Glutamatergic neuron (in vitro differentiated cells): ENCODE results near the gene HPRT1. TPM values are rescaled to one million over a fixed set of nuclear protein-coding genes. Genes with fewer than 3 reads are reported as not detected.

Source experiments
- DNase-seq: peaks from one replicate; pipeline ENCODE4 v3.0.0; 2022
- H3K27ac Mint-ChIP-seq: one replicate; pipeline ENCODE4 v1.8.0; 2020; ENCODE audit warnings: mild to moderate bottlenecking, mixed read lengths, inconsistent platforms; ENCODE audit not compliant: unreplicated experiment
- H3K27me3 Mint-ChIP-seq: one replicate; pipeline ENCODE4 v1.8.0; 2020; ENCODE audit warnings: mild to moderate bottlenecking, moderate library complexity, mixed read lengths, inconsistent platforms; ENCODE audit not compliant: unreplicated experiment
- H3K36me3 Mint-ChIP-seq: one replicate; pipeline ENCODE4 v1.8.0; 2020; ENCODE audit warnings: mild to moderate bottlenecking, mixed read lengths, inconsistent platforms; ENCODE audit not compliant: unreplicated experiment
- H3K4me1 Mint-ChIP-seq: one replicate; pipeline ENCODE4 v1.8.0; 2020; ENCODE audit warnings: mild to moderate bottlenecking, low read depth, mixed read lengths, inconsistent platforms; ENCODE audit not compliant: unreplicated experiment
- H3K4me3 Mint-ChIP-seq: one replicate; pipeline ENCODE4 v1.8.0; 2020; ENCODE audit warnings: mild to moderate bottlenecking, mixed read lengths, inconsistent platforms; ENCODE audit not compliant: unreplicated experiment
- H3K9me3 Mint-ChIP-seq: one replicate; pipeline ENCODE4 v1.8.0; 2020; ENCODE audit warnings: mild to moderate bottlenecking, moderate library complexity, mixed read lengths, inconsistent platforms; ENCODE audit not compliant: unreplicated experiment
- CTCF ChIP-seq: fragments of 200-600 bp; sonication (generic); IDR thresholded peaks from one replicate; pipeline ENCODE4 v1.5.0; 2021; ENCODE audit not compliant: partially characterized antibody, unreplicated experiment
- total RNA-seq: library from RNA; stranded (reverse); fragmentation: NEBNext Ultra II Directional; extraction: Animal tissue kit (Norgen Biotek cat#: 25700); gene quantifications from one replicate; pipeline ENCODE4 v1.2.1, GENCODE V29; 2021; ENCODE audit not compliant: unreplicated experiment

Gene HPRT1
- total RNA-seq, 1 donor from 2014 or later: 12.1 TPM

DNA sequence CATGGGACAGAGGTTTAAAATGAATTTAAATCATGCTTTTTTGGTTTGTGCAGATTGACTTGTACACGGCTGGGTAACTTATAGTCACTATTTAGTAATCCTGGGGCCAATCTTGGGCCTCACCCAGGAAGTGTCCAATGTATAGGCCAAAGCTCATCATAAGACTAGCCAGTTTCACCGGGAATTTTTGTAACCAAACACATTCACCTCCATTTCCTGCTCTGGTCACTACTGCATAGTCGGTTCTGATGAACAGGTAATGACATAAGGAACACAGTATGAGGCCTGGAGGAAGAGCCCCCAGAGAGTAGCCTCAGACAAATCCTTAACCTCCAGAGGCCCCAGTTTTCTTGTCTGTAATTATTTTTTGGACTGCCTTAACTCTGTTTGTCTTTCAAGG lies 81.9 kb downstream of the HPRT1 start:
- Mint-ChIP-seq H3K36me3 (no peaks in the 10 kb centered on the region), H3K9me3 (no peaks in the 10 kb centered on the region), H3K4me1 (peaks cover 4% of the 10 kb centered on the region), H3K27me3 (no peaks in the 10 kb centered on the region), H3K4me3 (no peak overlapping the region), H3K27ac (no peak overlapping the region)
- DNase-seq: no peak
- TF ChIP-seq CTCF: no peak

DNA sequence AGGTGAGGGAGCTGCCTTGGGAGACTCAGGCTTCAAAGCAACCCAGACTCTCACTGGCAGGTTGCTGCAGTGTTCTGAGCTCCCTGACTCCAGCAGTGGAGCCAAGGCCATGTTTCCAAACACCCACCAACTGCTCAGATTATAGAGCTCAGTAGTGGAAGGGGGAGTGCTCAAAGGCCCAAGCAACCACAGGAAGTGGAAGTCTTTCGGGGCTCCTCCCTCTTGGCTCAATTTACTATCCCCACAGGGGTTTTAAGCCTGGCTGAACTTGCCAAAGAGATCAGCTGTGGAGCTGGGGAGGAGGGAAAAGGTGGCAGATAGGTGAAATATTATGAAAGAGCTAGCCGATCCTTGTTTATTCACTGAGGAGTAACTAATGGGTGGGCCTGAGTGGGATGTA lies 82.5 kb downstream of the HPRT1 start:
- no peak overlapping the region for H3K4me3 Mint-ChIP-seq
- no peak for TF ChIP-seq CTCF
- H3K27me3 Mint-ChIP-seq: no peaks in the 10 kb centered on the region
- no peaks in the 10 kb centered on the region for H3K36me3 Mint-ChIP-seq
- no peaks in the 10 kb centered on the region for H3K9me3 Mint-ChIP-seq
- no peak overlapping the region for H3K27ac Mint-ChIP-seq
- peaks cover 4% of the 10 kb centered on the region for H3K4me1 Mint-ChIP-seq
- no peak for DNase-seq

GRCh38 chrX:134543288-134543687 lies 83.3 kb downstream of the HPRT1 start:
- Mint-ChIP-seq H3K36me3 (no peaks in the 10 kb centered on the region), H3K4me1 (peaks cover 6% of the 10 kb centered on the region), H3K9me3 (peaks cover 2% of the 10 kb centered on the region), H3K4me3 (no peak overlapping the region), H3K27me3 (no peaks in the 10 kb centered on the region), H3K27ac (no peak overlapping the region)
- no peak for TF ChIP-seq CTCF
- DNase-seq: no peak

GRCh38 chrX:134544135-134544512 lies 84.2 kb downstream of the HPRT1 start:
- no peak for TF ChIP-seq CTCF
- DNase-seq: no peak
- H3K36me3 Mint-ChIP-seq: no peaks in the 10 kb centered on the region
- H3K4me1 Mint-ChIP-seq: peaks cover 9% of the 10 kb centered on the region
- H3K27ac Mint-ChIP-seq: no peak overlapping the region
- peak overlapping the region; percentile 78 for H3K4me3 Mint-ChIP-seq
- H3K27me3 Mint-ChIP-seq: peaks cover 4% of the 10 kb centered on the region
- H3K9me3 Mint-ChIP-seq: peaks cover 2% of the 10 kb centered on the region

- Mint-ChIP-seq H3K4me3 (peak overlapping the region; percentile 78), H3K27me3 (peaks cover 5% of the 10 kb centered on the region), H3K9me3 (peaks cover 2% of the 10 kb centered on the region), H3K4me1 (peaks cover 9% of the 10 kb centered on the region), H3K27ac (no peak overlapping the region), H3K36me3 (no peaks in the 10 kb centered on the region)
- DNase-seq: peak; percentile 18
- TF ChIP-seq CTCF: no peak
Measured at GRCh38 chrX:134544513-134545151, 84.7 kb downstream of the HPRT1 start.
